Calu3 (cell line): ENCODE measurements around the gene WTAP. TPM values are rescaled to one million over a fixed set of nuclear protein-coding genes. Genes with fewer than 3 reads are reported as not detected.
"Not testable (repeated sequence)": the region's sequence is repeated elsewhere in the genome, so short reads cannot be mapped to it uniquely, and the experiment has no call there.

Experiments
- BruUV-seq: library from RNA; stranded (reverse); fragments of 400-500 nt; replicated peaks from 2 replicates; lab custom pipeline; 2021; lab: Mats Ljungman, UMichigan
- CTCF ChIA-PET: fragments of 300-600 bp; sonication (Branson Sonifier 250); formaldehyde crosslinking; loops from one replicate; lab custom pipeline; 2022; ENCODE audit warnings: antibody characterized with exemption; lab: Charles Lee
- DNase-seq: peaks from one replicate; pipeline ENCODE4 v3.0.0; 2022
- H3K27ac Mint-ChIP-seq: one replicate; pipeline ENCODE4 v1.8.0; 2022; ENCODE audit warnings: mixed read lengths; ENCODE audit not compliant: unreplicated experiment
- H3K27me3 Mint-ChIP-seq: one replicate; pipeline ENCODE4 v1.8.0; 2022; ENCODE audit warnings: mixed read lengths; ENCODE audit not compliant: unreplicated experiment
- H3K36me3 Mint-ChIP-seq: one replicate; pipeline ENCODE4 v1.8.0; 2022; ENCODE audit warnings: mild to moderate bottlenecking, moderate library complexity, mixed read lengths; ENCODE audit not compliant: insufficient read depth, unreplicated experiment
- H3K4me1 Mint-ChIP-seq: one replicate; pipeline ENCODE4 v1.8.0; 2022; ENCODE audit warnings: mild to moderate bottlenecking, low read depth, mixed read lengths; ENCODE audit not compliant: unreplicated experiment
- H3K4me3 Mint-ChIP-seq: one replicate; pipeline ENCODE4 v1.8.0; 2022; ENCODE audit warnings: mild to moderate bottlenecking, low read depth, moderate library complexity, mixed read lengths; ENCODE audit not compliant: unreplicated experiment
- H3K9me3 Mint-ChIP-seq: one replicate; pipeline ENCODE4 v1.8.0; 2022; ENCODE audit warnings: low read depth, mixed read lengths; ENCODE audit not compliant: unreplicated experiment
- intact Hi-C: fragments of 100-400 bp; cut with micrococcal nuclease; formaldehyde crosslinking; loops from one replicate; pipeline ENCODE4 v1.10.0; 2022; ENCODE audit not compliant: unreplicated experiment
- total RNA-seq: library from RNA; stranded (reverse); gene quantifications from 2 replicates; pipeline ENCODE4 v1.2.3, GENCODE V29; 2022
- TF ChIP-seq, protein P1 (sequence below): fragments of 200-600 bp; IDR thresholded peaks from one replicate; pipeline ENCODE4 v1.8.0; 2022; ENCODE audit warnings: antibody characterized with exemption; ENCODE audit not compliant: unreplicated experiment

The WTAP gene
- total RNA-seq, 1 experiment from 2014 or later = 103 TPM

- no TSS peak for BruUV-seq
Observed at GRCh38 chr6:159789377-159790148, 62.3 kb downstream of the WTAP start, which contains the start of gene TCP1. TCP1 (minus strand) TSS chr6:159789602; CDS start chr6:159789468, 134 bp downstream.

DNA sequence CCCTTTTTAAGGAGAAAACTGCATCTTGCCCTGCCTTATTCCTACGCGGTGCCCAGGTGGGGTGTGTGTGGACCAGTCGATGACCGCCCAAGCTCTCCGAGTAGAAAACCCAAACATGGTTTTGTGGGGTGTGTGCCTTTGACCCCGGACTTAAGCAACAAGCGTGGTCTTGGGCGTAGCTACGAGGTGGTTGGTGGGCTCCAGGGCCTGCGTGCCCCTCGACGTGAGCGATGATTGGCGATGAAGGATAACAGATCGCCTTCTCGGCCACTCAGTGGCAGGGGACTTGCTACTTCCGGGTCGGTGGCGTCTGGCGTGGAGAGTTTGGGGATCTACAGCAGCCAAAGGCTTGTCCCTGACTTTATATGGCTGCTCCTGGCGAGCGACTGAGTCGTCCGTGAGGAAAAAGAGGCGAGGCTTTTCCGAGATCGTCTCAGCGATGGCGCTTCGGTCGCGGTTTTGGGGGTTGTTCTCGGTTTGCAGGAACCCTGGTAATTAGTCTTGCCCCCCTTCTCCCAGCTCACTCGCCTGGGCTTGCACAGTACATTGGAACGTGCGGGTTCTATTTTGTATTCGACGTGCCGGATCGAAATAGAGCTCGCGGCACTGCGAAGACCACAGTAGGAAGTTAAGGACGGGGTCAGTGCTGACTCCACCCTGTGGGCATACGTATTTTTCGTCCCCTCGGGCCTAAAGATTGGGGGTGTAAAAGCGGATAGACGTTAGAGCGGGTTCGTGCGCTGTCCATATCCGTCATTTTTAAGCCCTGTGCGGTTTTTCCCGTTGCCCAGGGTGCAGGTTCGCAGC, 63.0 kb downstream of the WTAP start, which contains the start of gene MRPL18:
MRPL18 (plus strand) TSS at position 319 of the 807 bp plus-strand sequence; CDS start at position 440, 121 bp downstream.
- H3K27ac Mint-ChIP-seq = peak within 1 kb of the TSS; percentile 98
- CTCF ChIA-PET = interaction anchor here (0.6 to 2.4 kb wide), 8 partner anchors 13 to 1582 kb away, joined by 3 to 16 read pairs (median 5); partner anchors contain the start of genes ACAT2, SOD2 and WTAP
- H3K36me3 Mint-ChIP-seq = peaks cover 86% of the 10 kb centered on the region
- H3K9me3 Mint-ChIP-seq = no peaks in the 10 kb centered on the region
- TSS peak; percentile 29 for BruUV-seq
- intact Hi-C loops = loop anchor here (1.0 kb wide), 1 partner anchor 17 kb away; no protein-coding TSS in a partner anchor
- H3K4me3 Mint-ChIP-seq = peak within 1 kb of the TSS; percentile 86
- DNase-seq = peak; percentile 88
- TF ChIP-seq, protein P1, sequence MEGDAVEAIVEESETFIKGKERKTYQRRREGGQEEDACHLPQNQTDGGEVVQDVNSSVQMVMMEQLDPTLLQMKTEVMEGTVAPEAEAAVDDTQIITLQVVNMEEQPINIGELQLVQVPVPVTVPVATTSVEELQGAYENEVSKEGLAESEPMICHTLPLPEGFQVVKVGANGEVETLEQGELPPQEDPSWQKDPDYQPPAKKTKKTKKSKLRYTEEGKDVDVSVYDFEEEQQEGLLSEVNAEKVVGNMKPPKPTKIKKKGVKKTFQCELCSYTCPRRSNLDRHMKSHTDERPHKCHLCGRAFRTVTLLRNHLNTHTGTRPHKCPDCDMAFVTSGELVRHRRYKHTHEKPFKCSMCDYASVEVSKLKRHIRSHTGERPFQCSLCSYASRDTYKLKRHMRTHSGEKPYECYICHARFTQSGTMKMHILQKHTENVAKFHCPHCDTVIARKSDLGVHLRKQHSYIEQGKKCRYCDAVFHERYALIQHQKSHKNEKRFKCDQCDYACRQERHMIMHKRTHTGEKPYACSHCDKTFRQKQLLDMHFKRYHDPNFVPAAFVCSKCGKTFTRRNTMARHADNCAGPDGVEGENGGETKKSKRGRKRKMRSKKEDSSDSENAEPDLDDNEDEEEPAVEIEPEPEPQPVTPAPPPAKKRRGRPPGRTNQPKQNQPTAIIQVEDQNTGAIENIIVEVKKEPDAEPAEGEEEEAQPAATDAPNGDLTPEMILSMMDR = no peak
- no peaks in the 10 kb centered on the region for H3K27me3 Mint-ChIP-seq
- H3K4me1 Mint-ChIP-seq = peaks cover 42% of the 10 kb centered on the region

More at GRCh38 chr6:159789377-159790148, 62.3 kb downstream of the WTAP start, which contains the start of gene TCP1:
- Mint-ChIP-seq H3K27me3 (no peaks in the 10 kb centered on the region), H3K4me1 (peaks cover 44% of the 10 kb centered on the region), H3K36me3 (peaks cover 92% of the 10 kb centered on the region), H3K27ac (peak within 1 kb of the TSS; percentile 98), H3K9me3 (no peaks in the 10 kb centered on the region), H3K4me3 (peak within 1 kb of the TSS; percentile 86)
- DNase-seq = peak; percentile 98
- intact Hi-C loops = loop anchor here (1.0 to 5.0 kb wide), 5 partner anchors 18 to 153 kb away; partner anchors contain the start of genes SOD2 and WTAP
- CTCF ChIA-PET = interaction anchor here (0.6 to 2.4 kb wide), 8 partner anchors 12 to 1583 kb away, joined by 3 to 16 read pairs (median 4); partner anchors contain the start of genes ACAT2 and WTAP
- TF ChIP-seq, protein P1 = no peak

DNA sequence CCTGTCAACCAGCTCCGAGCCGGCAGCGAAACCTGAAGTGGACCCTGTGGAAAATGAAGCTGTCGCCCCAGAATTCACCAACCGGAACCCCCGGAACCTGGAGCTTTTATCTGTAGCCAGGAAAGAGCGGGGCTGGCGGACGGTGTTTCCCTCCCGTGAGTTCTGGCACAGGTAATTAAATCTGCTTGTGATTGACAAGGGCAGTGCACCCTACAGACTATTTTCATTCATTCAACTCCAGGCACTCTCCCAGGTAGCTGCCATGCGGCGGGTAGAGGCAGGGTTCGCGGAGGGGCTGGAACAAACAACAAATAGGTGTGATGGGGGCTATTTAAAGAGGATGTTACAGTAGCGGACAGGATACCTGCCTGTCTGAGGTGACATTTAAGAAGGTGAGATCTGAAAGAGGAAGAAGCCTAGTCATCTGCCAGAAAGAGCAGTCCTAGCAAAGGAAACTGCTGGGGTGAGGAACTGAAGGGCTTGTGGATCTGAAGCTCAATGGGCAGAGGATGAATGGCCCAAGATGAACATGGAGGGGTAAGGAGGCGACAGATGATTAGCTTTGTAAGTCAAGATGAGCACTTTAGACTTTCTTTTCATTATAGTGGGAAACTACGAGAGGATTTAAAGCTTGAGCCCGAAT, 63.8 kb downstream of the WTAP start:
- Mint-ChIP-seq H3K27me3 (no peaks in the 10 kb centered on the region), H3K4me1 (peaks cover 42% of the 10 kb centered on the region), H3K4me3 (peak overlapping the region; percentile 86), H3K9me3 (no peaks in the 10 kb centered on the region), H3K27ac (peak overlapping the region; percentile 98), H3K36me3 (peaks cover 88% of the 10 kb centered on the region)
- TF ChIP-seq, protein P1 = no peak
- peak; percentile 9 for DNase-seq
- intact Hi-C loops = loop anchor here (1.0 kb wide), 1 partner anchor 16 kb away; no protein-coding TSS in a partner anchor
- BruUV-seq = no TSS peak
- CTCF ChIA-PET = interaction anchor here (1.1 to 2.1 kb wide), 2 partner anchors 16 to 98 kb away, joined by 6 to 14 read pairs; partner anchors contain the start of gene SOD2

DNA sequence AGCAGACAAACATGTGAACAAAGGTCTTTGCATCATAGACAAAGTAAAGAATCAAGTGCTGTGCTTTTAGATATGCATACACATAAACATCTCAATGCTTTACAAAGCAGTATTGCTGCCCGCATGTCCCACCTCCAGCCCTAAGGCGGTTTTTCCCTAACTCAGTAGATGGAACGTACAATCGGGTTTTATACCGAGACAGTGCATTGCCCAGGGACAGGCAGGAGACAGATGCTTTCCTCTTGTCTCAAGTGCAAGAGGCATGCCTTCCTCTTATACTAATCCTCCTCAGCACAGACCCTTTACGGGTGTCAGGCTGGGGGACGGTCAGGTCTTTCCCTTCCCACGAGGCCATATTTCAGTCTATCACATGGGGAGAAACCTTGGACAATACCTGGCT, 67.7 kb downstream of the WTAP start:
- DNase-seq, intact Hi-C loops, BruUV-seq, H3K27ac Mint-ChIP-seq, CTCF ChIA-PET, H3K9me3 Mint-ChIP-seq, H3K27me3 Mint-ChIP-seq, H3K4me3 Mint-ChIP-seq: not testable (repeated sequence)
- Mint-ChIP-seq H3K36me3 (peaks cover 75% of the 10 kb centered on the region), H3K4me1 (peaks cover 30% of the 10 kb centered on the region)
